Stimulated activated CD4-positive, alpha-beta T cell treated with anti-CD3 and anti-CD28 coated beads, Interleukin-4, amount 100 ng/mL, for 24 hours (primary cell): Measurements from ENCODE around the gene WDFY4.

Experiments used
- DNase-seq: peaks from one replicate; pipeline ENCODE4 v3.0.0-alpha.2; 2020

Gene WDFY4

GRCh38 chr10:48690791-48691660, 6.4 kb downstream of the WDFY4 start:
- no peak for DNase-seq

DNA sequence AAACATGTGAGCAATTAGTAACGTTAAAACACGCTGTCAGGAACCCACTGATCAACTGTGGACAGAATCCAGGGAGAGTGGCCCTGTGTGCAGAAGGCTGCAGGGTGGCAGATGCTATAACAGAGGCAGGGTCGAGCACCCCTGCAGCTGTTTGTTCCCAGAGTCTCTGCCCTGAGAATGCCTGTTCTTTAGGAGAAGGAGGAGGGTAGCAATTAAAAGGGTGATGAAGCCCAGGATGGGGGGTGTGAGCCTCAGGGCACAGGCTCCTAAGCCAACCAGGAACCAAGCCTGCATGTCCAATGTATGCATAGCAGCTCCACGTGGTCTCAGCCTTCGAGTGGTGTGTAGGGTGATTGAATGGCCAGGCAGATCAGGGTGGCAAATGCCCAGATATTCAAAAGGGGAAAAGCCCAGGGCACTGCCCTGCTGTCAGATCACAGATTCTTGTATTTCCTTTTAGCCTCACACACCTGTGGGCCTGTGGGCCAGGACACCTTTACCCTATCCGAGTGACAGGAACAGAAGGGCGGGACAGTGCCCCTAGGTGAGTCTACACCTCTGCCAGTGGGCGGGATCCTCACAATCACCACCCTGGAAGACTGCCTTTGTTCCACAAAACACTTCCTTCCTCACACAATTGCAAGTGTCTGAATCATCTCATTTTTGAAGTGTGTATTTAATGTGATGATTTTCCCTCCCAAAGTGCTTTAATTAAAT, 7.3 kb downstream of the WDFY4 start:
- no peak for DNase-seq

DNA sequence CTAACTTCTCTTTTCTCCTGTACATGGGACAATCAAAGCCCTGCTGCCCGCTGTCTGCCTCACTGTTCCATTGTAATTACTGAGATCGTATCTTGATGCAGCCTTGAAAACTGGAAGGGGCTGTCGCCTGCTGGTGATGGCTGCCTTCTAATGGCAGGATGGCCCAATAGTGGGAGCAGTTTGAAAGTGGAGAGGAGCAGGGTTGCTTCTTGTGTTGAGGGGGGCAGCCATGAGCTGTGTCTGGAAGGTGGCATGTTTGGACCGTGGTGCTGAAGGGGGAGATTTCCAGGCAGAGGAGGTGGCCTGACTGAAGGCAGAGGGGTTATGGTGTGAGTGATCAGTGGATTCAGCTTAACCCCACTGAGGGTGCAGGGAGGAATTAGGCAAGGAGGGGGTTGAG, 8.1 kb downstream of the WDFY4 start:
- no peak for DNase-seq

DNA sequence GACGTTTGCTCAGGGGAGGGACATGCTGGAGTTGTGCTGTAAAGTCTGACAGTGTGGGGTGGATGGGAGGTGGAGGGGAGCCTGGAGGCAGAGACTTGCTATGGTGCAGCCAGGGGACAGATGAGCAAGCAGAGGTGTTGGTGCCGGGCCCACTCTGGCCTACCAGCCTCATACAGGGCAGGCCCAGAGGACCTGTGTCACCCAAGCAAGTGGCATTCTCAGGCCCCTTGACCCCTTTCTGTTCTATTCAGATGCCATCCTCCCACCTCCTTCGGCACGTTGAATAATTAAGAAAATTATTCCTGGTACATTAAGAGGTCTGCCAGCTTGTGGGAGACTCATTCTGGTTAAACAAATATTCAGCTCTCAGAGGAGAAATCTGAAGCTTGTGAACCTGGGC, 8.5 kb downstream of the WDFY4 start:
- no peak for DNase-seq

- no peak for DNase-seq
Measured at GRCh38 chr10:48694371-48695030, 9.8 kb downstream of the WDFY4 start.

DNA sequence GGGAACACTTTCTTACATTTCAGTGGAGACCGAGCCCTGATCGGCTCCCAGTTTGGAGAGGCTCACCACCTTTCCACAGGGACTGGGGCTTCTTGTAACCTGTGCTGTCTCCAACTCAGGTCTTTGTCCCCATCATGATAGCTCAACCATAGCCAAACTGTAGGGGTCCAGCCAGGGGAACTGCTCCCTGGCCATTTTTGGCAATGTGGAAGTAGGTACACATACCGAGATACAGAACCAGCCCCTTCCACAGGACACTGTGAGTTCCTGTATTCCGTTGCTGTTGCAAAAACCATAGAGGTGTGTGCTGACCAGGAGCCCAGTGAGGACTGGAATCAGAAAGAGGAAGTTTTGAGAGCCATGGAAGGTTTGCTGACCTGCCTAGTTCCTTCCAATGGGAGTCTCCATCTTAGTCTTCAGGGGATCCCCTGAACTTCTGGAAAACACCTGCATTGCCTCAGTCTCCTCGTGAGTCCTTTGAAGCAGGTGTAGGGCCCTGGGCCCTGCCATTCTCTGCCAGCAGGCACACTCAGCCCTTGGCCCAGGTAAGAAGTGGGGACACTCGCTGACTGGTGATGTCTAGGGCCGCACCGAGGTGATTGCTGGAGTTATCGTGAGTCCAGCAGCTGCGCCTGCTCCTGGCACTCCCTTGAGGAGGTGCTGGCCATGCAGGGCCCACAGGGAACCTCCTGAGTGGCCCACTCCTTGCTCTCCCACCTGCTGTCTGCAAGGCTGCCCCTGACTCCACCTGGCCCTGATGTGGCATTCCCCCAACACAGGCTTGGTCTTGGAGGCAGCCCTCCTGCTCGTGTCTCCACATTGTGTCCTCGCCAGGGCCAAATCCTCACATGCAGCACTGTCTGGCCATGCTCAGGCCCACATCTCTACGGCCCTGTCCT, 11.2 kb downstream of the WDFY4 start:
- DNase-seq = no peak

- no peak for DNase-seq
Measured at GRCh38 chr10:48696535-48696873, 11.8 kb downstream of the WDFY4 start.

- DNase-seq = no peak
Measured at GRCh38 chr10:48697091-48697490, 12.4 kb downstream of the WDFY4 start.

GRCh38 chr10:48697821-48698764, 13.4 kb downstream of the WDFY4 start:
- DNase-seq = no peak

DNA sequence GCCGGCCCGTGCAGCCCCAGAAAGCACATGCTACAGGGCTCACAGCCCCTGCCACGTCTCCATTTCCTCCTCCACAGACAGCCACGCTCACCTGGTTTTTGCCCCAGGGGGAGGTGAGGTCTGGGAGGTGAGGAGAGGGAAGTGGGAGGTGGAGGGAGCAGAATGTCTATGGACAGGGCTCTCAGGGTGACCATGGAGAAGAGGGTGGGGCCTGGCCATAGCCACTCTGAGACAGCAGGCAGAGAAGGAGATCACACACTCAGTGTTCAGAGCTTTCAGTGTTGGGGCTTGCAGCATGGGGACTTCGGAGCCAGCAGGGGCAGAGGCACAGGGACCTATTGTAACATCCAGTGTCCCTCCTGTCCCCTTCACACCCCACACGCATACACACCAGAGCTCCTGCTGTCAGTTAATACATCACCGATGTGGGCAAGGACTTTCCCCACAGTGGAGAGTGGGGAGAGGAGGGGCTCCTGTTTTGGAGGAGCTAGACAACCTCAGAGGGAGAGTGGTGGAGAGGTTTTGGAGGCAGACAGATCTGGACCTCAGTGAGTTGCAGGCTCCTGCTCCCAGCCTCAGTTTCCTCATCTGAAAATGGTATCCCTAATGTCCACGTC, 14.4 kb downstream of the WDFY4 start:
- no peak for DNase-seq

DNA sequence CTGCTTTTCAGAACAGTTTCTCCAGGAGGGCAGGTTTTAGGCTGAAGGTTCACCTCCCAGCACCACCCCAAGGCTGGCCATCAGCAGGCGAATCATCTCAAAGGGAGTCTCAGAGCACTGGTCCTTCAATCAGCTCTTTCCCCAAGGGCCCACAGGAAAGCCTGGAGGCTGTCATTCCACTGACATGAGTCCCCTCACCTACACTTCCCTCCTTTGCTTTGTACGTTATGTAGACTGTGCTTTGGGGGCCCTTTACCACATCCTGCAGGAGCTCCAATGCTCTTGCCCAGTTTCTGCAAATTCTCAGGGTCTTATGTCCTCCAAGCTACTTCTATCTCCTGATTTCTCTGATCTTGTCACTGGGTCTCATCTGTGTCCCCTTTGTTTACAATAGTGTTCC, 15.4 kb downstream of the WDFY4 start:
- DNase-seq = no peak

GRCh38 chr10:48700493-48700892, 15.8 kb downstream of the WDFY4 start:
- DNase-seq = no peak

- no peak for DNase-seq
Measured at GRCh38 chr10:48701139-48701901, 16.6 kb downstream of the WDFY4 start.

GRCh38 chr10:48701941-48702340, 17.3 kb downstream of the WDFY4 start:
- no peak for DNase-seq

DNA sequence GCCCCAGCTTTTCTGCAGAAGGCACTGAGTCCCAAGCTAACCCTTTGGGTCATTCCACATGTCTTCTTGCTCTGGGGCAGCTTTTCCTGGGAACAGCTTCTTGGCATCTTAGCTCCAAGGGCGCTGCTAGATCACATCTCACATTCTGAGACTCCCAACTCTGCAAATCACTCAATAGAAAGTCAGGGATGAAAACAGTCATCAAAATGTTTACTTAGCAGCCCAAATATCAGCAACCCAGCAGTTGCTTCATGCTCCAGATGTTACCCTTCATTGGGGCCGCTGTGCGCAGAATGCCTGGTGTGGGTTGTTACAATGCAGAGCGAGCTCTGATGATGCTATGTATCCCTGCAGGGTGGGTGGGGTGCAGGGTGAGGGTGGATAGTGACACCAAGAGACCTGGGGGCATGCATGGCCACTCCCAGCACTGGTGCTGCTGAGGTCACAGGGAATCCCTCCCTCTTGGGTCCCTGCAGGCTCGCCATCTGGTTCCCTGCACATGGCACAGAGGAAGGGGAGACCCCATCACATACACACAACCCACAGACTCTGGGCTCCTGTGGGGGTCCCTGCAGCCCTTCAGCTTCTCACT, 19.0 kb downstream of the WDFY4 start:
- DNase-seq = no peak

GRCh38 chr10:48704156-48704555, 19.5 kb downstream of the WDFY4 start:
- DNase-seq = no peak

GRCh38 chr10:48705401-48705938, 20.8 kb downstream of the WDFY4 start:
- no peak for DNase-seq

GRCh38 chr10:48707472-48707871, 22.8 kb downstream of the WDFY4 start:
- DNase-seq = no peak

GRCh38 chr10:48708144-48708543, 23.5 kb downstream of the WDFY4 start:
- DNase-seq = no peak
